ENCODE results near the gene DPEP1. TPM values are rescaled to one million over a fixed set of nuclear protein-coding genes. Genes with fewer than 3 reads are reported as not detected.

DPEP1 gene
- total RNA-seq, 1 experiment from 2014 or later: 8.1 TPM

DNA sequence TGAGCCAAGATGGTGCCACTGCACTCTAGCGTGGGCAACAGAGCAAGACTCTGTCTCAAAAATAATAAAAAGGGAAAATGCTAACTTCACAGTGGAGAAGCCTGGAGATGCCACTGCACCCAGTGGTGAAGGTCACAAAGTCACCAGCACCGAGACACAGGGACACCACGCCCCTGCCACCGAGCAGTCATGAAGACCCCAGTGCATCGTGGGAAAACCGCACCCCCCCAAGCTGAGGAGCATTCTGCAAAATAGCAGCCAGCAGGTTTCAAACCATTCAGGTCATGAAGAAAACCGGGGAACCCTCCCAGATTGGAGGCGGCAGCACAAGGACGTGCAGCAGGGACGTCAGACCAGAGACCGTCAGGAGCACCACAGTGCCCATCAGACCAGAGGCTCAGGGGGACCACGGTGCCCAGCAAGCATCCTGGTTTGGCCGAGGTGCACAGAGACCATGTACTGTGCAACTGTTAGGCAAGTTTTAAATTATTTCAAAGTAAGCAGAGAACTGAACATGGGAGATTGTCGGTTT is 30.4 kb downstream of the DPEP1 start:
- DNase-seq: no peak
- Mint-ChIP-seq H3K4me1 (ENCODE audit: low read depth, unreplicated experiment) (peaks cover 8% of the 10 kb centered on the region), H3K9me3 (ENCODE audit: unreplicated experiment) (no peaks in the 10 kb centered on the region), H3K36me3 (ENCODE audit: insufficient read depth, unreplicated experiment) (peaks cover 77% of the 10 kb centered on the region), H3K27me3 (ENCODE audit: insufficient read depth, unreplicated experiment) (no peaks in the 10 kb centered on the region), H3K27ac (ENCODE audit: unreplicated experiment) (no peak overlapping the region), H3K4me3 (ENCODE audit: unreplicated experiment) (no peak overlapping the region)
- Histone ChIP-seq H3K9me3 (no peaks in the 10 kb centered on the region), H3K4me3 (ENCODE audit: low read depth, low read length) (no peak overlapping the region), H3K4me1 (no peaks in the 10 kb centered on the region), H3K27me3 (replicated peaks; ENCODE audit: control insufficient read depth, insufficient read depth, low read length) (no peaks in the 10 kb centered on the region), H3K36me3 (ENCODE audit: control insufficient read depth, insufficient read depth, low read length) (peaks cover 13% of the 10 kb centered on the region)
- ChIA-PET POLR2A (no interaction called here), CTCF (no interaction called here)
- no peak for TF ChIP-seq CTCF (IDR thresholded peaks at IDR 0.05; ENCODE audit: insufficient read depth in 1 of 2, low read depth in 1 of 2, low read length in 1 of 2, severe bottlenecking in 1 of 2, unreplicated experiment in 1 of 2)
- no TSS peak for BruUV-seq (replicated peaks)
- intact Hi-C loops (cut with micrococcal nuclease; ENCODE audit: unreplicated experiment): no loop called here

DNA sequence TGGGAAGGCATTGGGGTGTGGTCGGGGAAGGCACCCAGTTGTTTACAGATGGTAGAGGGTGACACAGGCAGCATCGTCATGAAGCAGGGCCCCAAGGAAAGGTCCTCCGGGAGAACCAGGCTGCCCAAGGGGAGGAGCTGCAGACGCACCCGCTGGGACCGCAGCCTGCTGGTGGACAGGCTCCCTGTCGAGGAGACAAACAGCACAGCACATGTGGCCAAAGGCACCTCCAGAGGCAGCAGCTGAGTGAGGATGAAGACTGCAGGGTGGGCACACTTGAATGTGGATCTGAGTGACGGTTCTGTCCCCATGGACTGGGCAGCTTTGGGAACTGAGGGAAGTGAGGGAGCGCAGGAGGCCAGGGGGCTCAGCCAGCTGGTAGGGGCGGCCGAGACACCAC is 31.7 kb downstream of the DPEP1 start:
- Histone ChIP-seq H3K4me1 (no peaks in the 10 kb centered on the region), H3K9me3 (no peaks in the 10 kb centered on the region), H3K27me3 (replicated peaks; ENCODE audit: control insufficient read depth, insufficient read depth, low read length) (no peaks in the 10 kb centered on the region), H3K4me3 (ENCODE audit: low read depth, low read length) (no peak overlapping the region), H3K36me3 (ENCODE audit: control insufficient read depth, insufficient read depth, low read length) (peaks cover 15% of the 10 kb centered on the region)
- Mint-ChIP-seq H3K36me3 (ENCODE audit: insufficient read depth, unreplicated experiment) (peaks cover 80% of the 10 kb centered on the region), H3K4me1 (ENCODE audit: low read depth, unreplicated experiment) (peaks cover 8% of the 10 kb centered on the region), H3K27ac (ENCODE audit: unreplicated experiment) (no peak overlapping the region), H3K27me3 (ENCODE audit: insufficient read depth, unreplicated experiment) (no peaks in the 10 kb centered on the region), H3K4me3 (ENCODE audit: unreplicated experiment) (no peak overlapping the region), H3K9me3 (ENCODE audit: unreplicated experiment) (no peaks in the 10 kb centered on the region)
- CTCF ChIA-PET: interaction anchor here (0.9 kb wide), 1 partner anchor 30 kb away, joined by 4 read pairs; no protein-coding TSS in a partner anchor
- POLR2A ChIA-PET: no interaction called here
- BruUV-seq (replicated peaks): no TSS peak
- intact Hi-C loops (cut with micrococcal nuclease; ENCODE audit: unreplicated experiment): no loop called here
- TF ChIP-seq CTCF (IDR thresholded peaks at IDR 0.05; ENCODE audit: insufficient read depth in 1 of 2, low read depth in 1 of 2, low read length in 1 of 2, severe bottlenecking in 1 of 2, unreplicated experiment in 1 of 2): no peak
- no peak for DNase-seq

DNA sequence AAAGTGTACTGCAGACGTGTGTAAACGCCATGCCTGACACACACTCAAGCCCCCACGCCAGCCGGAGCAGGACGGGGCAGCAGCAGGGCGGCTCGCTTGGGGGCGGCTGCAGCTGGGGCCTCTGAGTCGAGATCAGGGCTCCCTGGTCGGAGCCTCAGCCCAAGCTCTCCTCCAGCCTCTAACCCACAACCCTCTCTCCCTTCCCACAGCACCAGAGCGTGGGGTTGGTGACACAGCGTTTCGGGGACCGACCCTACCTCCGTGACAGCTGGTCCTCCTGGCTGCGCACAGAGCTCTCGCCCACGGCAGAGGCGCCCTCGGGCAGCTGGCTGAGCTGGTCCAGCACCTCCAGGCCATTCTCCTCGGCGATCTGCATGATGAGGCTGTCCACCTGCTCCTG is 32.8 kb downstream of the DPEP1 start:
- intact Hi-C loops (cut with micrococcal nuclease; ENCODE audit: unreplicated experiment): no loop called here
- Mint-ChIP-seq H3K9me3 (ENCODE audit: unreplicated experiment) (no peaks in the 10 kb centered on the region), H3K36me3 (ENCODE audit: insufficient read depth, unreplicated experiment) (peaks cover 86% of the 10 kb centered on the region), H3K27me3 (ENCODE audit: insufficient read depth, unreplicated experiment) (no peaks in the 10 kb centered on the region), H3K4me1 (ENCODE audit: low read depth, unreplicated experiment) (peaks cover under 1% of the 10 kb centered on the region), H3K4me3 (ENCODE audit: unreplicated experiment) (no peak overlapping the region), H3K27ac (ENCODE audit: unreplicated experiment) (no peak overlapping the region)
- Histone ChIP-seq H3K27me3 (replicated peaks; ENCODE audit: control insufficient read depth, insufficient read depth, low read length) (no peaks in the 10 kb centered on the region), H3K9me3 (no peaks in the 10 kb centered on the region), H3K4me3 (ENCODE audit: low read depth, low read length) (no peak overlapping the region), H3K36me3 (ENCODE audit: control insufficient read depth, insufficient read depth, low read length) (peaks cover 15% of the 10 kb centered on the region), H3K4me1 (no peaks in the 10 kb centered on the region)
- TF ChIP-seq CTCF (IDR thresholded peaks at IDR 0.05; ENCODE audit: insufficient read depth in 1 of 2, low read depth in 1 of 2, low read length in 1 of 2, severe bottlenecking in 1 of 2, unreplicated experiment in 1 of 2): no peak
- no TSS peak for BruUV-seq (replicated peaks)
- no peak for DNase-seq
- ChIA-PET CTCF (no interaction called here), POLR2A (no interaction called here)

Measured in Caco-2 (cell line).